Loucy (cell line): ENCODE results near the gene ZNF829.

Experiments used
- H2AFZ ChIP-seq: fragments of 200-600 bp; sonication (generic); 2 replicates; pipeline ENCODE4 v1.6.0; 2016; ENCODE audit warnings: antibody characterized with exemption, mild to moderate bottlenecking, low read length, moderate library complexity
- H3F3A ChIP-seq: fragments of 200-600 bp; 2 replicates; pipeline ENCODE4 v1.6.0; 2016; ENCODE audit warnings: antibody characterized with exemption, low read depth, mild to moderate bottlenecking
- H3K27me3 ChIP-seq: fragments of 200-600 bp; sonication (generic); 2 replicates; pipeline ENCODE4 v1.6.1; 2014; ENCODE audit warnings: low read length, mild to moderate bottlenecking; ENCODE audit not compliant: insufficient read depth, poor library complexity, severe bottlenecking
- H3K36me3 ChIP-seq: fragments of 200-600 bp; sonication (generic); 2 replicates; pipeline ENCODE4 v1.6.1; 2016; ENCODE audit warnings: low read length; ENCODE audit not compliant: insufficient read depth
- H3K4me1 ChIP-seq: fragments of 200-600 bp; sonication (generic); 2 replicates; pipeline ENCODE4 v1.5.1; 2014; ENCODE audit warnings: low read length, mild to moderate bottlenecking; ENCODE audit not compliant: insufficient read depth, poor library complexity, severe bottlenecking
- H3K4me2 ChIP-seq: fragments of 200-600 bp; sonication (generic); 2 replicates; pipeline ENCODE4 v1.6.0; 2014; ENCODE audit warnings: antibody characterized with exemption, low read length, low read depth, mild to moderate bottlenecking; ENCODE audit not compliant: poor library complexity, severe bottlenecking
- H3K4me3 ChIP-seq: fragments of 200-600 bp; sonication (generic); 2 replicates; pipeline ENCODE4 v1.5.1; 2014; ENCODE audit warnings: low read length, mild to moderate bottlenecking, mixed read lengths; ENCODE audit not compliant: poor library complexity, severe bottlenecking
- H3K79me2 ChIP-seq: fragments of 200-600 bp; sonication (generic); 2 replicates; pipeline ENCODE4 v1.6.1; 2014; ENCODE audit warnings: low read length; ENCODE audit not compliant: insufficient read depth
- H3K9ac ChIP-seq: fragments of 200-600 bp; sonication (generic); 2 replicates; pipeline ENCODE4 v1.6.0; 2014; ENCODE audit warnings: mild to moderate bottlenecking, low read depth, low read length, moderate library complexity; ENCODE audit not compliant: poor library complexity, severe bottlenecking
- H3K9me2 ChIP-seq: fragments of 200-600 bp; sonication (generic); replicated peaks from 2 replicates; pipeline ENCODE4 v1.6.1; 2016; ENCODE audit warnings: low read depth, low read length, mixed read lengths
- H3K9me3 ChIP-seq: fragments of 200-600 bp; sonication (generic); 2 replicates; pipeline ENCODE4 v1.6.1; 2014; ENCODE audit warnings: mild to moderate bottlenecking, antibody characterized with exemption, low read length, low read depth; ENCODE audit not compliant: insufficient read depth
- H4K20me1 ChIP-seq: fragments of 200-600 bp; sonication (generic); 2 replicates; pipeline ENCODE4 v1.6.0; 2014; ENCODE audit warnings: antibody characterized with exemption, low read length, mild to moderate bottlenecking; ENCODE audit not compliant: insufficient read depth, poor library complexity, severe bottlenecking
- EZH2phosphoT487 ChIP-seq: fragments of 200-600 bp; IDR thresholded peaks from 2 replicates; pipeline ENCODE4 v1.6.1; 2018; ENCODE audit warnings: antibody characterized with exemption, mild to moderate bottlenecking, moderate library complexity, borderline replicate concordance
- TF ChIP-seq, protein P1 (sequence below): fragments of 200-600 bp; sonication (generic); conservative IDR thresholded peaks from 2 replicates; pipeline ENCODE4 v1.5.1; 2014; ENCODE audit warnings: mild to moderate bottlenecking, antibody characterized with exemption, low read length

ZNF829 gene

DNA sequence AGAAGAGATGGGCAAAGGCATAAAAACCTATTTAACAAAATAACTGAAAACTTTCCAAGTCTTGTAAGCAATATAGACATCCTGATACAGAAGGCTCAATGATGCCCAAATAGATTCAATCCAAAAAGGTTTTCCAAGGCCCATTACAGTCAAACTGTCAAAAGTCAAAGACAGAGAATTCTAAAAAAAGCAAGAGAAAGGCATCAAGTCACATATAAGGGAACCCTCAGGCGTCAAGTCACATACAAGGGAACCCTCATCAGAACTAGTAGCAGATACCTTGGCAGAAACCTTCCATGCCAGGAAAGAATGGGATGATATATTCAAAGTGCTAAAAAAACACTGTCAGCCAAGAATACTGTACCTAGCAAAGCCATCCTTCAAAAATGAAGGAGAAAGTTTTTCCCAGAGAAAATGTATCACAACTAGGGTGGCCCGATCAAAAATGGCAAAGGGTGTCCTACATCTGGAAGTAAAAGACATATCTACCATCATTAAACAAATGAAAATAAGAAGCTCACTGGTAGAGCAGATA is 21.2 kb downstream of the ZNF829 start:
- no peak overlapping the region for H3K4me3 ChIP-seq
- H3K4me1 ChIP-seq, result no peaks in the 10 kb centered on the region
- no peak overlapping the region for H3K4me2 ChIP-seq
- no peaks in the 10 kb centered on the region for H3F3A ChIP-seq
- H3K9me3 ChIP-seq, result peaks cover 66% of the 10 kb centered on the region
- no peaks in the 10 kb centered on the region for H3K79me2 ChIP-seq
- peaks cover 58% of the 10 kb centered on the region; the same call in 1 of the 2 replicates for H3K36me3 ChIP-seq
- no peaks in the 10 kb centered on the region for H3K27me3 ChIP-seq
- no peaks in the 10 kb centered on the region for H3K9me2 ChIP-seq
- H4K20me1 ChIP-seq, result no peaks in the 10 kb centered on the region
- H3K9ac ChIP-seq, result no peak overlapping the region
- TF ChIP-seq, protein P1, sequence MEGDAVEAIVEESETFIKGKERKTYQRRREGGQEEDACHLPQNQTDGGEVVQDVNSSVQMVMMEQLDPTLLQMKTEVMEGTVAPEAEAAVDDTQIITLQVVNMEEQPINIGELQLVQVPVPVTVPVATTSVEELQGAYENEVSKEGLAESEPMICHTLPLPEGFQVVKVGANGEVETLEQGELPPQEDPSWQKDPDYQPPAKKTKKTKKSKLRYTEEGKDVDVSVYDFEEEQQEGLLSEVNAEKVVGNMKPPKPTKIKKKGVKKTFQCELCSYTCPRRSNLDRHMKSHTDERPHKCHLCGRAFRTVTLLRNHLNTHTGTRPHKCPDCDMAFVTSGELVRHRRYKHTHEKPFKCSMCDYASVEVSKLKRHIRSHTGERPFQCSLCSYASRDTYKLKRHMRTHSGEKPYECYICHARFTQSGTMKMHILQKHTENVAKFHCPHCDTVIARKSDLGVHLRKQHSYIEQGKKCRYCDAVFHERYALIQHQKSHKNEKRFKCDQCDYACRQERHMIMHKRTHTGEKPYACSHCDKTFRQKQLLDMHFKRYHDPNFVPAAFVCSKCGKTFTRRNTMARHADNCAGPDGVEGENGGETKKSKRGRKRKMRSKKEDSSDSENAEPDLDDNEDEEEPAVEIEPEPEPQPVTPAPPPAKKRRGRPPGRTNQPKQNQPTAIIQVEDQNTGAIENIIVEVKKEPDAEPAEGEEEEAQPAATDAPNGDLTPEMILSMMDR, result no peak
- TF ChIP-seq EZH2phosphoT487, result no peak
- no peak overlapping the region for H2AFZ ChIP-seq

DNA sequence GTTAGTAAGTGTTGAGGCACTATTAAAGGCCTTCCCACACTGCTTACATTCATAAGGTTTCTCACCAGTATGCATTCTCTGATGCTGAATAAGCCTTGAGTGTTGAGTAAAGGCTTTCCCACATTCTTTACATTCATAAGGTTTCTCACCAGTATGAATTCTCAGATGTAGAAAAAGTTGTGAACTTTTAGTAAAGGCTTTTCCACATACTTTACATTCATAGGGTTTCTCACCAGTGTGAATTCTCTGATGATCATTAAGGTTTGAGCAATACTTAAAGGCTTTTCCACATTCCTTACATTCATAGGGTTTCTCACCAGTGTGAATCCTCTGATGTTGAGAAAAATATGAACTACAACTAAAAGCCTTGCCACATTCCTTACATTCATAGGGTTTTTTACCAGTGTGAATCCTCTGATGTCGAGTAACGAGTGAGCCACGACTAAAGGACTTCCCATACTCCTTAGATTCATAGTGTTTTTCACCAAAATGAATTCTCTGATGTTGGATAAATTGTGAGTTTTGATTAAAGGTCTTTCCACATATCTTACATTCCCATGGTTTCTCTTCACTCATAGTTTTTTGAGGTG is 24.2 kb downstream of the ZNF829 start:
- Histone ChIP-seq H3K79me2 (no peaks in the 10 kb centered on the region), H3K27me3 (no peaks in the 10 kb centered on the region), H3K36me3 (peaks cover 59% of the 10 kb centered on the region; the same call in 1 of the 2 replicates), H3K4me3 (no peak overlapping the region), H2AFZ (no peak overlapping the region), H3K9me2 (no peaks in the 10 kb centered on the region), H4K20me1 (no peaks in the 10 kb centered on the region), H3F3A (no peaks in the 10 kb centered on the region), H3K9me3 (peaks cover 62% of the 10 kb centered on the region), H3K9ac (no peak overlapping the region), H3K4me2 (no peak overlapping the region), H3K4me1 (no peaks in the 10 kb centered on the region)
- no peak for TF ChIP-seq EZH2phosphoT487
- TF ChIP-seq, protein P1, result no peak

DNA sequence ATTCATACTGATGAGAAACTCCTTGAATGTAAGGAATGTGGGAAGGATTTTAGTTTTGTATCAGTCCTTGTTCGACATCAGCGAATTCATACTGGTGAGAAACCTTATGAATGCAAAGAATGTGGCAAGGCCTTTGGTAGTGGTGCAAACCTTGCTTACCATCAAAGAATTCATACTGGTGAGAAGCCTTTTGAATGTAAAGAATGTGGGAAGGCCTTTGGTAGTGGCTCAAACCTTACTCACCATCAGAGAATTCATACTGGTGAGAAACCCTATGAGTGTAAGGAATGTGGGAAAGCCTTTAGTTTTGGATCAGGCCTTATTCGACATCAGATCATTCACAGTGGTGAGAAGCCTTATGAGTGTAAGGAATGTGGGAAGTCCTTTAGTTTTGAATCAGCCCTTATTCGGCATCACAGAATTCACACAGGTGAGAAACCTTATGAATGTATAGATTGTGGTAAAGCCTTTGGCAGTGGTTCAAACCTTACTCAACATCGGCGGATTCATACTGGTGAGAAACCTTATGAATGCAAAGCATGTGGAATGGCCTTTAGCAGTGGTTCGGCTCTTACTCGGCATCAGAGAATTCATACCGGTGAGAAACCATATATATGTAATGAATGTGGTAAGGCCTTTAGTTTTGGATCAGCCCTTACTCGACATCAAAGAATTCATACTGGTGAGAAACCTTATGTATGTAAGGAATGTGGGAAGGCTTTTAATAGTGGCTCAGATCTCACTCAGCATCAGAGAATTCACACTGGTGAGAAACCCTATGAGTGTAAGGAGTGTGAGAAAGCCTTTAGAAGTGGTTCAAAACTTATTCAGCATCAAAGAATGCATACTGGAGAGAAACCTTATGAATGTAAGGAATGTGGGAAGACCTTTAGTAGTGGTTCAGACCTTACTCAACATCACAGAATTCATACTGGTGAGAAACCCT is 38.8 kb downstream of the ZNF829 start:
- H3K27me3 ChIP-seq, result no peaks in the 10 kb centered on the region
- H3K36me3 ChIP-seq, result peaks cover 30% of the 10 kb centered on the region
- no peak overlapping the region for H3K4me3 ChIP-seq
- no peak overlapping the region for H3K4me2 ChIP-seq
- no peak overlapping the region for H2AFZ ChIP-seq
- no peaks in the 10 kb centered on the region for H3K4me1 ChIP-seq
- no peaks in the 10 kb centered on the region for H3K9me2 ChIP-seq
- no peaks in the 10 kb centered on the region for H3K79me2 ChIP-seq
- H3K9me3 ChIP-seq, result peaks cover 56% of the 10 kb centered on the region
- no peaks in the 10 kb centered on the region for H4K20me1 ChIP-seq
- no peaks in the 10 kb centered on the region for H3F3A ChIP-seq
- TF ChIP-seq EZH2phosphoT487, result no peak
- TF ChIP-seq, protein P1, result no peak
- no peak overlapping the region for H3K9ac ChIP-seq
